ENCODE results near the gene CDKAL1. TPM values are rescaled to one million over a fixed set of nuclear protein-coding genes. Genes with fewer than 3 reads are reported as not detected.

Gene CDKAL1
- total RNA-seq, 1 experiment from 2014 or later = 24.4 TPM

- Histone ChIP-seq H3K27me3 (ENCODE audit: control insufficient read depth, insufficient read depth, low read length) (no peaks in the 10 kb centered on the region), H3K36me3 (replicated peaks; ENCODE audit: control insufficient read depth, insufficient read depth, low read length) (no peaks in the 10 kb centered on the region), H3K4me3 (ENCODE audit: insufficient read depth, low read depth, low read length) (no peak overlapping the region)
- no peak for DNase-seq
These were observed 598.9 kb downstream of the CDKAL1 start for GRCh38 chr6:21132856-21133838.

DNA sequence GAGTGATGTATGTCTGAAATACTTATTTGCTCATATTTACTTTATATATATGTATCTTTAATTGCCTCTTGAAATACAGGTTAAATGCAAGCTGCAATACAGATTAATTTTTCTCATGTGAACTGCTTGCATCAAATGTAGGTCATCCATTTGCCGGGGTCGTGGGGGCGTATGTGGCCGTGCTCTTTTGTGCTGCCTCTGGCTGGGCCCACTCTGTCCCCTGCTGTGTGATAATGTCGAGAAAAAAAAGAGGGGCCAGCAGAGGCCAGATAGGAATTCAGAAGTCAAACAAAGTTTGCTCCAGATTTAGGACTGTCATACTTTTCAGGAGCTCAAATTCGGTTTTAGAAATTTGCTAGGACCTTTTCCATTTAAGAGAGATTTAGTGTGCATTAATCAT, 599.6 kb downstream of the CDKAL1 start:
- Histone ChIP-seq H3K4me3 (ENCODE audit: insufficient read depth, low read depth, low read length) (no peak overlapping the region), H3K36me3 (replicated peaks; ENCODE audit: control insufficient read depth, insufficient read depth, low read length) (no peaks in the 10 kb centered on the region), H3K27me3 (ENCODE audit: control insufficient read depth, insufficient read depth, low read length) (no peaks in the 10 kb centered on the region)
- no peak for DNase-seq

DNA sequence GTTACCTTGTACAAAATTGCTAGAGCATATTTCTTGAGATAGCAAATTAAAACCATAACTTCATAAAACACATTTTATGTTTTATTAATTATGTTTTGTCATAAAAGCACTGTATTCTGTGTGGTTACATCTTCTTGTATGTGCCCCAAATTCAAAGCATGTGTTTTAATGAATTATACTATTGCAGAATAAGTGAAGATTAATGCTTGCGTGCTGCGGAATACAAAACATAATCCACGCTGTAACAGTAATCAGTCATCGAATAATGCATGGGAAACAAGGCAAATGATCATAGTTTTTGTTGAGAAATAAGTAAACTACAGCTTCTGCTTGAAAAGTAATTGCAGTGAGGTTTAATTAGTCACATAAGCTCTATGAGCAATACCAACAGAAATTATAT, 600.1 kb downstream of the CDKAL1 start:
- H3K27me3 ChIP-seq (ENCODE audit: control insufficient read depth, insufficient read depth, low read length) = no peaks in the 10 kb centered on the region
- DNase-seq = no peak
- H3K4me3 ChIP-seq (ENCODE audit: insufficient read depth, low read depth, low read length) = no peak overlapping the region
- no peaks in the 10 kb centered on the region for H3K36me3 ChIP-seq (replicated peaks; ENCODE audit: control insufficient read depth, insufficient read depth, low read length)

DNA sequence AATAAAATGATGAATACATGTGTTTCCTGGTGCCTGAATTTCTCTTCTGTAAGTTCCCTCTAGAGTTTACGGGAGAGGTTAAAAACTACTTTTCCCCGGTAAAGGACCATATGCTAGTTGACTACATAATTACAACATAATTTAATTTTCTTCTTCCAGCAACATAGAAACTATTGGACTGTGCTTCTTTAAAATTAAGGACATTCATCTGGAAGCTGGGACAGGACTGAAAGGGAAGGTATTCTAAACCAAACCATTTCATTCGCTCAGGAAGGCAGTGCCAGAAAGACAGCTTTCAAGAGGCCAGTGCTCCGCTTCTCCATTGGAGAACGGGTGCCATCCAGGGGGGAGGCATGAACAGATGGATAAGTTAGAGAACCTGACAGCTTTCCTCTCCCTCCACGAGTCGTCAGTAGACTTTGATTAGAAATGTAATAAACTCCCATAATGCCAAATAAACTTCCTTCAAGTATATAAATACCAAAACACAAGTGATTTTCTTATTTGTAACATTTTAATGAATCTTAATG, 601.3 kb downstream of the CDKAL1 start:
- no peak overlapping the region for H3K4me3 ChIP-seq (ENCODE audit: insufficient read depth, low read depth, low read length)
- H3K36me3 ChIP-seq (replicated peaks; ENCODE audit: control insufficient read depth, insufficient read depth, low read length) = no peaks in the 10 kb centered on the region
- H3K27me3 ChIP-seq (ENCODE audit: control insufficient read depth, insufficient read depth, low read length) = no peaks in the 10 kb centered on the region
- DNase-seq = no peak

DNA sequence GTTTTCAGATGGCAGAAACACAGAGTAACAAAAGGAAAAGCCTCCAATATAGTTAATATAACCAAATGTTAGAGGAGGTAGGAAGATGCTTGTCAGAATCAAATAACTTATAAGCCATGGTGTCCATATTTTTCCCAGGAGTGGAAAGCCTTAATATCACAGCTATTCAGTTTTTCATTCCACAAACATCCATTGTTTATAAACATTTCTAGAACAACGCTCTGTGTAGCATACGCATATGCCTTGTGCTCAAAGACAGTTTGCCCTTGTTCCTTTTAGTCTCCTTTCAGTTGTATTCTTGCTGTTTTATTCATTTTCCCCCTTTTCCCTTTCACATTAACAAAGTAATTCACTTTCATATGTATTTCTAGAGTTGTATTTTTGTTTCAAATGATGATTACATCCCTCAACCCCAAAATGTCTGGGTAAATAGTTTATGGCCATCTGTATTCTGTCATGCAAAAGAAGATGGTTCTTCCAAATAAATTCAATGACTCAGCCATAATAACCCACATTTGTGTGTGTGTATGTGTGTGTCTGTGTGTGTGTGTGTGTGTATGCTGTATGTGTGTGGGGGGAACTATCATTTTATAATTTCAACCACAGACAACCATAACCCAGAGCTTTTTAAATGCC, 603.6 kb downstream of the CDKAL1 start:
- H3K4me3 ChIP-seq (ENCODE audit: insufficient read depth, low read depth, low read length) = no peak overlapping the region
- H3K36me3 ChIP-seq (replicated peaks; ENCODE audit: control insufficient read depth, insufficient read depth, low read length) = no peaks in the 10 kb centered on the region
- no peak for DNase-seq
- H3K27me3 ChIP-seq (ENCODE audit: control insufficient read depth, insufficient read depth, low read length) = no peaks in the 10 kb centered on the region

- no peaks in the 10 kb centered on the region for H3K27me3 ChIP-seq (ENCODE audit: control insufficient read depth, insufficient read depth, low read length)
- no peak overlapping the region for H3K4me3 ChIP-seq (ENCODE audit: insufficient read depth, low read depth, low read length)
- no peak for DNase-seq
These were observed 604.2 kb downstream of the CDKAL1 start for GRCh38 chr6:21138336-21139069.

GRCh38 chr6:21140966-21141365, 606.7 kb downstream of the CDKAL1 start:
- DNase-seq = no peak
- Histone ChIP-seq H3K27me3 (ENCODE audit: control insufficient read depth, insufficient read depth, low read length) (no peaks in the 10 kb centered on the region), H3K36me3 (replicated peaks; ENCODE audit: control insufficient read depth, insufficient read depth, low read length) (no peaks in the 10 kb centered on the region)

More at GRCh38 chr6:21138336-21139069, 604.2 kb downstream of the CDKAL1 start:
- no peaks in the 10 kb centered on the region for H3K36me3 ChIP-seq (replicated peaks; ENCODE audit: control insufficient read depth, insufficient read depth, low read length)

GRCh38 chr6:21141616-21142303, 607.5 kb downstream of the CDKAL1 start:
- DNase-seq = no peak
- Histone ChIP-seq H3K27me3 (ENCODE audit: control insufficient read depth, insufficient read depth, low read length) (no peaks in the 10 kb centered on the region), H3K36me3 (replicated peaks; ENCODE audit: control insufficient read depth, insufficient read depth, low read length) (no peaks in the 10 kb centered on the region), H3K4me3 (ENCODE audit: insufficient read depth, low read depth, low read length) (no peak overlapping the region)

More at GRCh38 chr6:21140966-21141365, 606.7 kb downstream of the CDKAL1 start:
- no peak overlapping the region for H3K4me3 ChIP-seq (ENCODE audit: insufficient read depth, low read depth, low read length)

DNA sequence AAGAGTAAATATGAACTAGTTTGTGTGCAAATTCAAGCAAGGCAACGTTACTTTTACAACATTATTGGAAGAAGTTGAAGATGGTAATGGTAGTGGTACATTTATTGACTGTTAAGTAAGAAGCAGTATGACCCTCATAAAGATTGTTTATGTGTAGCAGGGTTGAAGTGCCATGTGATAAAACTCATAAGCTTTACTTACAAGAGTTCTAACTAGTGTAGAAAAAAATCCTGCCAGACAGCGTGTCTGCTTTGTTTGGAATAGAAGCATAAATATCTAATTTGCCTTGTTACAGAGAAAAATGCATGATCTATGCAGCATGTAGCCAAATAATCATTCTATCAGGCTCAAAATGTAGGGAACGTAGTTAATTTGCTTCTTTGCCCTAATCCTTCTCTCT, 608.5 kb downstream of the CDKAL1 start:
- no peak for DNase-seq
- H3K4me3 ChIP-seq (ENCODE audit: insufficient read depth, low read depth, low read length) = no peak overlapping the region
- no peaks in the 10 kb centered on the region for H3K27me3 ChIP-seq (ENCODE audit: control insufficient read depth, insufficient read depth, low read length)
- no peaks in the 10 kb centered on the region for H3K36me3 ChIP-seq (replicated peaks; ENCODE audit: control insufficient read depth, insufficient read depth, low read length)

DNA sequence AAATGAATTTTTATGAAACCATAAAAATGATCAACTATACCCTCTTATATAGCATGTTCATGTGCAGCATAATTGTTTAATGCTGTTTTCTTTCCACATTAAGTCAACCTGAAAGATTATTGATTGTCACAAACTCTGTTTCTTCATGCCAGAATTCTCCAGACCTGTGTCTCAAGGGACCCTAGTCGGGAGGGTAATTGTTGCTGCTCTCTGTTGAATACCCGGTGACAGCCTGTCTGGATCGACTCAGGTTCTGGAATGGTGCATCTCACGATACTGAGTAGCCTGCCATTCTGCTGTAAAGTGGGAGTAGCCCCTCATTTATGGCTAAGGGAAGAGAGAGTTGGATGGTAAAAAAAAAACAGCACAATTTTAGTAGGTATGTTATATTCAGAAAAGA, 609.4 kb downstream of the CDKAL1 start:
- Histone ChIP-seq H3K4me3 (ENCODE audit: insufficient read depth, low read depth, low read length) (no peak overlapping the region), H3K27me3 (ENCODE audit: control insufficient read depth, insufficient read depth, low read length) (no peaks in the 10 kb centered on the region), H3K36me3 (replicated peaks; ENCODE audit: control insufficient read depth, insufficient read depth, low read length) (no peaks in the 10 kb centered on the region)
- DNase-seq = no peak

GRCh38 chr6:21144928-21145327, 610.7 kb downstream of the CDKAL1 start:
- H3K4me3 ChIP-seq (ENCODE audit: insufficient read depth, low read depth, low read length) = no peak overlapping the region

DNA sequence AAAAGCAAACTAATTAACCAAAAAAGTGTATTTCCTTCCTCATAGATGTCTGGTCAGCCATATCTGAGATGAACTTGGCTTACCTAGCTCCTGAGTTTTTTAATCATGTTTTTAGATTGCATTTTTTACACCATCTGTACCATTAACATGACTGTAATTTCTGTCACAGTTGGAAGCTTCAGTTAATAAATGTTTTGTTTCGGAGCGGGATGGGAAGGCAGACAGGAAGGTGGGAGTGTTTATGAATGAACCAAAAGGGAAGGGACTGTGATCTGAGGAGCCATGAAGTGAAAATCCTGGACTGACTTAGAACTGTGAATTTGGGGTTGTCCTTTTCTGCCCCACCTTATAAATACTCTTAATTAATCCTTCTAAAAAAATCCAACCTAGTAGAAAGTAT, 613.7 kb downstream of the CDKAL1 start:
- H3K36me3 ChIP-seq (replicated peaks; ENCODE audit: control insufficient read depth, insufficient read depth, low read length) = no peaks in the 10 kb centered on the region
- DNase-seq = no peak
- no peak overlapping the region for H3K4me3 ChIP-seq (ENCODE audit: insufficient read depth, low read depth, low read length)
- H3K27me3 ChIP-seq (ENCODE audit: control insufficient read depth, insufficient read depth, low read length) = no peaks in the 10 kb centered on the region

More at GRCh38 chr6:21144928-21145327, 610.7 kb downstream of the CDKAL1 start:
- DNase-seq = no peak
- Histone ChIP-seq H3K36me3 (replicated peaks; ENCODE audit: control insufficient read depth, insufficient read depth, low read length) (no peaks in the 10 kb centered on the region), H3K27me3 (ENCODE audit: control insufficient read depth, insufficient read depth, low read length) (no peaks in the 10 kb centered on the region)

DNA sequence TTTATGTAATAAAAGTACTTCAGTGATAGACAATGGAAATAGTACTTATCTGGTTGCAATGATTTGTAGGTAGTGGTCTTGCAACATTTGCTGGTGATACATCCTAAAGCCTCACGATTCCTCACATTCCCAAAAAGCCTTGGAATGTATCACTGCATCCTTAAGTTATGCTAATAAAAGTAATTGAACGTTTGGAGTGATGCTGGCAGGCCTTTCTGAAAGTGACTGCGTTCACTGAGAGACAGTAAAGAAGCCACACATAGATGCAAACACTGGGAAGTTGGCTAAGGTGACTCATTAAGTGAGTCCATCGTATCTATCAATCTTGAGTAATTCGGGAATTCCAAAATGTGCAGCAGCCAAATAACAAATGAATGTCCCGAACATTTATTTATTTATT, 615.2 kb downstream of the CDKAL1 start:
- no peaks in the 10 kb centered on the region for H3K36me3 ChIP-seq (replicated peaks; ENCODE audit: control insufficient read depth, insufficient read depth, low read length)
- H3K27me3 ChIP-seq (ENCODE audit: control insufficient read depth, insufficient read depth, low read length) = no peaks in the 10 kb centered on the region
- DNase-seq = no peak
- no peak overlapping the region for H3K4me3 ChIP-seq (ENCODE audit: insufficient read depth, low read depth, low read length)

DNA sequence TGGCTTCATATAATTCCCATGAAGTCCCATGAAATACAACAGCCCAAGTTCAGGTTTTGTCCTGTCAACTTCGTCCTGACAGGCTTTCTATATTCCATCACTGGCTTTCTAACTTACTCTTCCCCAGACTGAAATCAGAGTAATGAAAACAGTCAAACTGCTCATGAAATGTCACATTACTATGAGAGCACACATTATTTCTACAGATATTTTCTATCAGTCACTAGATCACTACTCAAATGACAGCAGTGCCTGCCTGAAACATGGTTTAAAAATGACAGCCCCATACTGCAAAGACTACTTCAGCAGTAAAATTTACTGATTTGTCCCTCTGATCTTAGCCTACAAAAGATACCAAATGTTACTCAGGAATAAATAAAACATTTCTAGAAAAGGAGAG, 616.4 kb downstream of the CDKAL1 start:
- H3K27me3 ChIP-seq (ENCODE audit: control insufficient read depth, insufficient read depth, low read length) = no peaks in the 10 kb centered on the region
- H3K4me3 ChIP-seq (ENCODE audit: insufficient read depth, low read depth, low read length) = no peak overlapping the region
- no peaks in the 10 kb centered on the region for H3K36me3 ChIP-seq (replicated peaks; ENCODE audit: control insufficient read depth, insufficient read depth, low read length)
- no peak for DNase-seq

All from H7 (cell line).